ENCODE results near the gene COMMD1. TPM values are rescaled to one million over a fixed set of nuclear protein-coding genes. Genes with fewer than 3 reads are reported as not detected.
"Not testable (repeated sequence)": the region's sequence is repeated elsewhere in the genome, so short reads cannot be mapped to it uniquely, and the experiment has no call there.

COMMD1 gene
- total and polyA plus RNA-seq, 5 donors = 45.3 to 92.4 (median 56.8) TPM

DNA sequence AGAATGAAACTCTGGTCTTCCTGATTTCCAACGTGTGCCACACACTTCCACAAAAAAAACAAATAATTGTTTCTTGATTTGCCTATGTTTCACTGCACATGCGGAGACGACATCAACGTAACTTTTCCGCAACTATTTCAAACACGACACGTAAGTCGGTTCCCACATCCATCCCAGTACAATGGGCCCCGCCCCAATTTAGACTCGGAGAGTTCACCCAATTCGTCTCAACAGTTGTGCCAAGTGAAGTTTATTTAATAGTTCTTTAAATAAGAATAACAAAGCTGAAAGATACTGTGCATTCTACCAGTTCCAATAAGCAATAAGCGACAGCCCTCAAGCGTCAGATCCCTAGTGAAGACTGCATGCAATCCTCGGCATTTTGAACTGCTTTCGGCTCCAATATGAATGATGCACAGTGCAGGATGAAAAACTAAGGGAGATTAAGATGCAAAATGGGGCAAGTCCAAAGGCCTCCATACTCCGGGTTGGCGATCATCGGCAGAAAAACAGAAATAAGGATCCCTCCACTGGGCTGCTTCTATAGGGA is 17.7 kb upstream of the COMMD1 start:
- Histone ChIP-seq H3K4me3 (ENCODE audit: low read length) (peak overlapping the region; percentile 93), H3K27ac (ENCODE audit: low read length) (peak overlapping the region; percentile 99), H3K9me3 (ENCODE audit: control insufficient read depth, low read length) (no peaks in the 10 kb centered on the region), H3K4me1 (ENCODE audit: control insufficient read depth, insufficient read depth, low read length) (no peaks in the 10 kb centered on the region), H3K27me3 (ENCODE audit: control insufficient read depth, insufficient read depth) (no peaks in the 10 kb centered on the region)
- no peak for DNase-seq
- WGBS = under 1% methylated on average over 18 of the region's 18 CpGs
- intact Hi-C loops (cut with DNase I) = no loop called here
- ATAC-seq = peak in 1 of 2 donors; percentile 1

DNA sequence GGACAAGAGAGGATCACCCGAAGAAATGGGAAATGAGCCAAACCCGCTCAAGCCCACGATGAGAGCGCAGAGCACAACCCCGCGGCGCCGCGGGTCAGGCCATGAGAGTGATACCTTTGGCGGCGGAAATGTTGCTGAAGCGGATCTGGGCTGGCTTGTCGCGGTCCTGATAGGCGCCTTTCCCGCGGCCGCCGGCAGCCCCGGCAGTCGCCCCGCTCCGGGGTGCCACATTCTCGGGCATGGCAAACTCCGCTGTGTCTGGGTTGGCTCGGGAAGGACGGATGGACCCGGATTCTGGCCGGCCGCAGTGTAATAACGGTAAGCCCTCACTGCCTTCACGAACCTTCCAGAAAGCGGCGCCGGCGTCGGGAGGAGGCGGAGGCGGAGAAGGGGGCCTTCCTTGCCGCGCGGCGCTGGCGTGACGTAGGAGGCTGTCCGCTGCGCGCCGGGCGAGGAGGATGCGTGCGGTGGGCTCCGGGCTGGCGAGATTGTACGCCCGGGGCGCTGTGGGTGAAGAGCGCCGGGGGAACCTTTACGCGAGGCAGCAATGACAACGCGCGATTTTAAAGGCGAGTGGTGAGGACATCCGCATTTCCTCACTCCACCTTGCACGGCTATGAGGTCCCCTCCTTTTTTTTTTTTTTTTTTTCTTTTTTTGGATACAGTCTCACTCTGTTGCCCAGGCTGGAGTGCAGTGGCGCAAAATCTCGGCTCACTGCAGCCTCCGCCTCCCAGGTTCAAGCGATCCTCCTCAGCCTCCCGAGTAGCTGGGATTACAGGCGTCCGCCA is 17.0 kb upstream of the COMMD1 start, which contains the start of gene CCT4:
Gene CCT4, minus strand, starts transcription at position 390 of the 789 bp plus-strand sequence. Its CDS starts 149 bp downstream, at position 241.
- intact Hi-C loops (cut with DNase I) = no loop called here
- no peaks in the 10 kb centered on the region for H3K9me3 ChIP-seq (ENCODE audit: control insufficient read depth, low read length)
- WGBS = under 1% methylated on average over 74 of the region's 74 CpGs
- H3K4me1 ChIP-seq (ENCODE audit: control insufficient read depth, insufficient read depth, low read length) = no peaks in the 10 kb centered on the region
- H3K4me3 ChIP-seq (ENCODE audit: low read length) = peak within 1 kb of the TSS; percentile 93
- ATAC-seq (peak; percentile 90 to 93), DNase-seq (peak; percentile 88 to 95 (median 95))
- H3K27ac ChIP-seq (ENCODE audit: low read length) = peak within 1 kb of the TSS; percentile 99
- H3K27me3 ChIP-seq (ENCODE audit: control insufficient read depth, insufficient read depth) = no peaks in the 10 kb centered on the region

DNA sequence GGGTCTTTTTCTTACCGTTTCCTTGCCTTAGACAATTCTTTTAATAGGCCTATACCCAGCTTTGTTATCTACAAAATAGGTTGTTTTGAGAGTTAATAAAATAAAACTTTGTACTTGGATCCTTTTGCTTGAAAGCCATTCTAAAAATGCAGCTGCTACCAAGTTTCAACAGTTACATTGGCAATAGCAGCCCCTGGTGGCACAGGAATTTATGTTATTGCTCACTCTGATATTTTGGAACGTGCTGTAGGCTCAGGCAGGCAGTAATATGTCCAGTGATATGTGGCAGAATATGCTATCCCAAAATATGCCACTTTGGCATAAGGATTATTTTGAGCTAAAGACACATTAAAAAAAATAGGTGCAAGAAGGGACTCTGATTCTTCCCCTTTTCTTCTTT is 6.7 kb upstream of the COMMD1 start:
- WGBS = 34% methylated on average over 2 of the region's 2 CpGs
- H3K9me3 ChIP-seq (ENCODE audit: control insufficient read depth, low read length) = no peaks in the 10 kb centered on the region
- no peak overlapping the region for H3K27ac ChIP-seq (ENCODE audit: low read length)
- no peak for ATAC-seq
- H3K4me3 ChIP-seq (ENCODE audit: low read length) = no peak overlapping the region
- no peaks in the 10 kb centered on the region for H3K27me3 ChIP-seq (ENCODE audit: control insufficient read depth, insufficient read depth)
- DNase-seq = no peak
- intact Hi-C loops (cut with DNase I) = no loop called here
- no peaks in the 10 kb centered on the region for H3K4me1 ChIP-seq (ENCODE audit: control insufficient read depth, insufficient read depth, low read length)

DNA sequence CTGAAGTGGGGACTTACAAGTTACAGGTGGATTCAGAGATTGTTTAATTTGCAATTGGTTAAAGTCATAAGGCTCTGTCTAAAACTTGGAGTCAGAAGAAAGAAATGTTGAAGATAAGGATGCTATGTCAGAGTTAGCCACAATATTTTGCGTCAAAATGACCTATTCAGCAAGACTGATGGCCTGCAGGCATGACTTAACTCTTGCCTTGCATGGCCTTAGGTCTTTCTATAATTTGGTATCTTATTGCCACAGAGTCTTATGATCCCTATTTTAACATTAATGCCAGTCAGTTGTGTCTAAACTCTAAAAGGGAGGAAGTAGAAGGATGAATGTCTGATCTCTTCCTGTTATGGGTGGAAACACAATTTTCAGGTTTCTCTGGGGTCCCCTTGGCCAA is 5.2 kb upstream of the COMMD1 start:
- WGBS = 50% methylated on average over 1 of the region's 1 CpG
- ATAC-seq (no peak), DNase-seq (no peak)
- intact Hi-C loops (cut with DNase I) = no loop called here
- no peak overlapping the region for H3K4me3 ChIP-seq (ENCODE audit: low read length)
- no peaks in the 10 kb centered on the region for H3K9me3 ChIP-seq (ENCODE audit: control insufficient read depth, low read length)
- no peaks in the 10 kb centered on the region for H3K4me1 ChIP-seq (ENCODE audit: control insufficient read depth, insufficient read depth, low read length)
- no peaks in the 10 kb centered on the region for H3K27me3 ChIP-seq (ENCODE audit: control insufficient read depth, insufficient read depth)
- no peak overlapping the region for H3K27ac ChIP-seq (ENCODE audit: low read length)

DNA sequence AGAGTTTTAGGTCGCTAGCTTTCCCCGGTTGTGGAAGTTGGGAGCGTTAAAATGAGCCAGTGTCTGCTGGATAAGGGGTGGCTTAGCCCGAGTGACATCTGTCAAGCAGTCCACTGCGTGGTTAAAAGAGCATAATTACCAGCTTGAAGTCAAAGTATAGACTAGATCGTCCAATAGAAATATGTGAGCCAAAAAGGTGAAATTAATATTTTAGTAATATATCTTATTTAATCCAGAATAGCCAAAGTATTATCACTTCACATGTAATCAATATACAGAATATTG is 654 bp downstream of the COMMD1 start:
- 0% methylated on average over 6 of the region's 6 CpGs for WGBS
- Histone ChIP-seq H3K27ac (ENCODE audit: low read length) (no peak overlapping the region), H3K4me1 (ENCODE audit: control insufficient read depth, insufficient read depth, low read length) (no peaks in the 10 kb centered on the region), H3K9me3 (ENCODE audit: control insufficient read depth, low read length) (no peaks in the 10 kb centered on the region), H3K4me3 (ENCODE audit: low read length) (peak overlapping the region; percentile 97), H3K27me3 (ENCODE audit: control insufficient read depth, insufficient read depth) (no peaks in the 10 kb centered on the region)
- ATAC-seq (peak in 1 of 2 donors; percentile 4), DNase-seq (no peak)
- intact Hi-C loops (cut with DNase I) = no loop called here

DNA sequence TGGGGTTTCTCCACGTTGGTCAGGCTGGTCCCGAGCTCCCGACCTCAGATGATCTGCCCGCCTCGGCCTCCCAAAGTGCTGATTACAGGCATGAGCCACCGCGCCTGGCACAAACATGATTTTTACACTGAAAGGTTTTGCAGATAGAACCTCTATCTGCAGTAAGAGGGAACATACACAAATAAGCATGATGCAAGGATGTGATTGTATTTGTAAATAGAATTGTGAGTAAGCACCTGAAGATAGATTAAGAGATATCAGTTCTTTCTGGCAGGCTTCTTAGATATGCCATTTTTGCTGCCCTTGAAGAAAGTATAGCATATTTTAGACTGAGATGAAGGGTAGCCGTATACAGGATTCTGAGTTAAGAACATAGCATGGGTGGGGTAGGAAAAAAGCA is 3.6 kb downstream of the COMMD1 start:
- Histone ChIP-seq H3K4me3 (ENCODE audit: low read length) (no peak overlapping the region), H3K4me1 (ENCODE audit: control insufficient read depth, insufficient read depth, low read length) (no peaks in the 10 kb centered on the region), H3K27ac (ENCODE audit: low read length) (no peak overlapping the region), H3K27me3 (ENCODE audit: control insufficient read depth, insufficient read depth) (no peaks in the 10 kb centered on the region), H3K9me3 (ENCODE audit: control insufficient read depth, low read length) (no peaks in the 10 kb centered on the region)
- intact Hi-C loops (cut with DNase I) = no loop called here
- 86% methylated on average over 8 of the region's 8 CpGs for WGBS
- DNase-seq (no peak), ATAC-seq (no peak)

DNA sequence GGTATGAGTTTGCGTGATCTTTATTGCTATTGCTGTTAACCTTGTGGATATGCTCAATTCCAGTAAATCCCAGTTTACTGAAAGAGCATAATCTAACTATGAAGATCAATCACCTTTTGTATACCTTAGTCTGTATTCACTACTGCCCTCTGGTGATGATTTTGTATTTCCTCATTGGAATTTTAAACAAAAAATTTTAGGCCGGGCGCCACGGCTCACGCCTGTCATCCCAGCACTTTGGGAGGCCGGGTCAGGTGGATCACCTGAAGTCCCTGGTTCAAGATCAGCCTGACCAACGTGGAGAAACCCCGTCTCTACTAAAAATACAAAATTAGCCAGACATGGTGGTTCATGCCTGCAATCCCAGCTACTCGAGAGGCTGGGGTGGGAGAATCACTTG is 5.1 kb downstream of the COMMD1 start:
- Histone ChIP-seq H3K27ac (ENCODE audit: low read length) (no peak overlapping the region), H3K27me3 (ENCODE audit: control insufficient read depth, insufficient read depth) (no peaks in the 10 kb centered on the region), H3K9me3 (ENCODE audit: control insufficient read depth, low read length) (no peaks in the 10 kb centered on the region), H3K4me1 (ENCODE audit: control insufficient read depth, insufficient read depth, low read length) (no peaks in the 10 kb centered on the region), H3K4me3 (ENCODE audit: low read length) (no peak overlapping the region)
- intact Hi-C loops (cut with DNase I) = loop anchor here in 1 of 4 donors (10.0 kb wide), 1 partner anchor 284 kb away; the partner anchor contains the start of gene B3GNT2
- ATAC-seq (no peak), DNase-seq (no peak)
- 80% methylated on average over 9 of the region's 9 CpGs for WGBS

DNA sequence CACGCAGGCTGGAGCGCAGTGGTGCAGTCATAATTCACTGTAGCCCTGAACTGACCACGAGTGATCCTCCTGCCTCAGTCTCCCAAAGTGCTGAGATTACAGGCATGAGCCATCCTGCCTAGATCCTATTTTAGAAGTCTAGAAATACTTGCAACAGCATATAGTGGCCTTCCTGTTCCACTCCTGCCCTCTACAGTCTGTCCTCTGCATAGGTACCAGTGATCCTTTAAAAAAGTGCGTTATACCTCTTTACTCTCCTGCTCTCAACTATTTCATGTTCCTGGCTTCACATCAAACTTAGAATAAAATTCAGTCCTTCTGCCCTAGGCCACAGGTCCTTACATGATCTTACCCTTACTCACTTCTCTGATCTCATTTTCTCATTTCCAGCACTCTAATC is 6.0 kb downstream of the COMMD1 start:
- ATAC-seq (peak in 1 of 2 donors; percentile 28), DNase-seq (no peak)
- Histone ChIP-seq H3K9me3 (ENCODE audit: control insufficient read depth, low read length) (no peaks in the 10 kb centered on the region), H3K4me3 (ENCODE audit: low read length) (no peak overlapping the region), H3K27me3 (ENCODE audit: control insufficient read depth, insufficient read depth) (no peaks in the 10 kb centered on the region), H3K4me1 (ENCODE audit: control insufficient read depth, insufficient read depth, low read length) (no peaks in the 10 kb centered on the region), H3K27ac (ENCODE audit: low read length) (no peak overlapping the region)
- intact Hi-C loops (cut with DNase I) = loop anchor here in 1 of 4 donors (10.0 kb wide), 1 partner anchor 283 kb away; the partner anchor contains the start of gene B3GNT2
- 94% methylated on average over 4 of the region's 4 CpGs for WGBS

DNA sequence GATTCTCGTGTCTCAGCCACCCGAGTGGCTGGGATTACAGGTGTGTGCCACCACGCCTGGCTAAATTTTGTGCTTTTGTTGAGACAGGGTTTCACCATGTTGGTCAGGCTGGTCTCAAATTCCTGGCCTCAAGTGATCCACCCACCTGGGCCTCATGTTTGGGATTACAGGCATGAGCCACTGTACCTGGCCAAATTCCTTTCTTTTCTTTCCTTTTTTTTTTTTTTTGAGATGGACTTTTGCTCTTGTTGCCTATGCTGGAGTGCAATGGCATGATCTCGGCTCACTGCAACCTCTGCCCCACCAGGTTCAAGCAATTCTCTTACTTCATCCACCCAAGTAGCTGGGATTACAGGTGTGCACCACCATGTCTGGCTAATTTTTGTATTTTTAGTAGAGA is 9.3 kb downstream of the COMMD1 start:
- DNase-seq; H3K4me1 ChIP-seq (ENCODE audit: control insufficient read depth, insufficient read depth, low read length); H3K27ac ChIP-seq (ENCODE audit: low read length); ATAC-seq; H3K9me3 ChIP-seq (ENCODE audit: control insufficient read depth, low read length); H3K4me3 ChIP-seq (ENCODE audit: low read length); H3K27me3 ChIP-seq (ENCODE audit: control insufficient read depth, insufficient read depth): not testable (repeated sequence)
- intact Hi-C loops (cut with DNase I) = loop anchor here in 2 of 4 donors (5.0 to 10.0 kb wide), 2 partner anchors 280 to 498 kb away; partner anchors contain the start of gene B3GNT2 (in 1 of the 2)
- 93% methylated on average over 4 of the region's 4 CpGs for WGBS

DNA sequence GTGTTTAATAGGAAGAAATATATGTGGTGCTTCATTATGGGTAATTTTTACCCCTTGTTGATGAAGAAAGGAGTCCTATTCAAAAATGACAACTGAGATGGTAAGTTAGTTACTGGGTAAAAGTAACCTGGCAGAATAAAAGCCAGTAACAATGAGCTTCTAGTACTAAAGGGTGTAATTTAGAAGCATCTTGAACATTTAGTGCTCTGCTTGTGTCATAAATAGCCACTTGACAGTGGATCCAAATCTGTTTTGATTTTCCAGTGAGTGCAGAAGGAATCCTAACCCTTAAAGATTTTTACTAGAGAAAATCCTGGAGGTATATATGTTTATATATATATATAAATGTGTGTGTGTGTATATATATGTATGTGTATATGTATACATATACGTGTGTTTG is 15.1 kb downstream of the COMMD1 start:
- Histone ChIP-seq H3K27ac (ENCODE audit: low read length) (no peak overlapping the region), H3K9me3 (ENCODE audit: control insufficient read depth, low read length) (no peaks in the 10 kb centered on the region), H3K4me1 (ENCODE audit: control insufficient read depth, insufficient read depth, low read length) (peaks cover 4% of the 10 kb centered on the region), H3K4me3 (ENCODE audit: low read length) (no peak overlapping the region), H3K27me3 (ENCODE audit: control insufficient read depth, insufficient read depth) (no peaks in the 10 kb centered on the region)
- intact Hi-C loops (cut with DNase I) = loop anchor here in 1 of 4 donors (10.0 kb wide), 1 partner anchor 494 kb away; no protein-coding TSS in a partner anchor
- no peak for DNase-seq
- 68% methylated on average over 1 of the region's 1 CpG for whole genome bisulfite sequencing
- no peak for ATAC-seq

DNA sequence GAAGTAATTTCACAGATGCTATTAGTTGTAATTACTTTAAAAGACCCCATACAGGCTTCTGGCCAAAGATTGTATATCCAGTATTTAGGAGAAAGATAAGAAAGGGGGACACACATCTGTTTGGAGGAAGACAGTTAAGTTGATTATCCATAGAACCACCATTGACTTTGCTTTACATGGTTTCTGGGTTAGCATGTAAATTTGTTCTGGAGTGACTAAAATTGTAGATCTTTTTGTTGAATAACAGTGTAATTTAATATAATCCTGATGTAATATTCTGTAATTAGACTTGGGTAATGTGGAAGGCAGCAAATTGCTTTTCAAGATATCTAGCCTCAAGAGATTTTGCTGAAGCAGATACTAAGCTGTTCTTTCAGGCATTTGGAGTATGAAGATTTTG is 17.2 kb downstream of the COMMD1 start:
- no peaks in the 10 kb centered on the region for H3K27me3 ChIP-seq (ENCODE audit: control insufficient read depth, insufficient read depth)
- no peak for DNase-seq
- peaks cover 4% of the 10 kb centered on the region for H3K4me1 ChIP-seq (ENCODE audit: control insufficient read depth, insufficient read depth, low read length)
- no peak overlapping the region for H3K27ac ChIP-seq (ENCODE audit: low read length)
- no peaks in the 10 kb centered on the region for H3K9me3 ChIP-seq (ENCODE audit: control insufficient read depth, low read length)
- H3K4me3 ChIP-seq (ENCODE audit: low read length) = no peak overlapping the region
- ATAC-seq = no peak
- intact Hi-C loops (cut with DNase I) = loop anchor here in 1 of 4 donors (10.0 kb wide), 1 partner anchor 492 kb away; no protein-coding TSS in a partner anchor

All from right cardiac atrium (tissue), 5 donors.